ENCODE measurements around the gene COQ8B. TPM values are rescaled to one million over a fixed set of nuclear protein-coding genes. Genes with fewer than 3 reads are reported as not detected.

The COQ8B gene
- total RNA-seq, 1 experiment from 2014 or later, result 57.7 TPM

DNA sequence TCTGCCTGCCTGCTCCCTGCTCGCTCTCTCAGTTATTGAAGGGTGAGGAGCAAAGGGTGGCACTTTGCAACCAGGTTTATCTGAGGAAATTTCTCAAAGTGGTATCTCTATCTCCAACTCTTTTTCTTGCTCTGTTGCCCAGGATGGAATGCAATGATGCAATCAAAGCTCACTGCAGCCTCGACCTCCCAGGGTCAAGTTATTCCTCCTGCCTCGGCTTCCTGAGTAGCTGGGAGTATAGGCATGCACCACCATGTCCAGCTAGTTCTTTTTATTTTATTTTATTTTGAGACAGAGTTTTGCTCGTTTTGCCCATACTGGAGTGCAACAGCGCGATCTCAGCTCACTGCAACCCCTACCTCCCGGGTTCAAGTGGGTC, 28.7 kb upstream of the COQ8B start:
- Histone ChIP-seq H3K9me2 (ENCODE audit: insufficient read depth) (no peaks in the 10 kb centered on the region), H3K36me3 (ENCODE audit: low read depth) (no peaks in the 10 kb centered on the region), H3K27me3 (ENCODE audit: insufficient read depth, low read depth) (no peaks in the 10 kb centered on the region), H3K4me3 (no peak overlapping the region), H3K27ac (no peak overlapping the region), H4K20me1 (ENCODE audit: insufficient read depth) (no peaks in the 10 kb centered on the region; the same call in 1 of the 2 replicates), H2AFZ (no peak overlapping the region), H3K9me3 (ENCODE audit: insufficient read depth, low read depth) (no peaks in the 10 kb centered on the region), H3K4me1 (replicated peaks; ENCODE audit: insufficient read depth) (peaks cover 22% of the 10 kb centered on the region), H3F3A (ENCODE audit: insufficient read depth, low read depth) (peaks cover 20% of the 10 kb centered on the region), H3K79me2 (ENCODE audit: low read depth) (peaks cover 16% of the 10 kb centered on the region), H3K4me2 (no peak overlapping the region)
- CTCF ChIA-PET, result no interaction called here
- intact Hi-C loops (cut with micrococcal nuclease; ENCODE audit: unreplicated experiment), result no loop called here
- no peak for DNase-seq
- BruUV-seq (replicated peaks), result no TSS peak
- TF ChIP-seq EZH2 (IDR thresholded peaks at IDR 0.05; ENCODE audit: low read depth), result no peak
- TF ChIP-seq, protein P1, sequence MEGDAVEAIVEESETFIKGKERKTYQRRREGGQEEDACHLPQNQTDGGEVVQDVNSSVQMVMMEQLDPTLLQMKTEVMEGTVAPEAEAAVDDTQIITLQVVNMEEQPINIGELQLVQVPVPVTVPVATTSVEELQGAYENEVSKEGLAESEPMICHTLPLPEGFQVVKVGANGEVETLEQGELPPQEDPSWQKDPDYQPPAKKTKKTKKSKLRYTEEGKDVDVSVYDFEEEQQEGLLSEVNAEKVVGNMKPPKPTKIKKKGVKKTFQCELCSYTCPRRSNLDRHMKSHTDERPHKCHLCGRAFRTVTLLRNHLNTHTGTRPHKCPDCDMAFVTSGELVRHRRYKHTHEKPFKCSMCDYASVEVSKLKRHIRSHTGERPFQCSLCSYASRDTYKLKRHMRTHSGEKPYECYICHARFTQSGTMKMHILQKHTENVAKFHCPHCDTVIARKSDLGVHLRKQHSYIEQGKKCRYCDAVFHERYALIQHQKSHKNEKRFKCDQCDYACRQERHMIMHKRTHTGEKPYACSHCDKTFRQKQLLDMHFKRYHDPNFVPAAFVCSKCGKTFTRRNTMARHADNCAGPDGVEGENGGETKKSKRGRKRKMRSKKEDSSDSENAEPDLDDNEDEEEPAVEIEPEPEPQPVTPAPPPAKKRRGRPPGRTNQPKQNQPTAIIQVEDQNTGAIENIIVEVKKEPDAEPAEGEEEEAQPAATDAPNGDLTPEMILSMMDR (conservative IDR thresholded peaks at IDR 0.05), result no peak
- POLR2A ChIA-PET (ENCODE audit: unreplicated experiment), result interaction anchor here (0.6 kb wide), 3 partner anchors 26 to 696 kb away, joined by 3 to 11 read pairs (median 4); no protein-coding TSS in a partner anchor

GRCh38 chr19:40744554-40745401, 28.1 kb upstream of the COQ8B start:
- CTCF ChIA-PET, result no interaction called here
- intact Hi-C loops (cut with micrococcal nuclease; ENCODE audit: unreplicated experiment), result no loop called here
- no TSS peak for BruUV-seq (replicated peaks)

DNA sequence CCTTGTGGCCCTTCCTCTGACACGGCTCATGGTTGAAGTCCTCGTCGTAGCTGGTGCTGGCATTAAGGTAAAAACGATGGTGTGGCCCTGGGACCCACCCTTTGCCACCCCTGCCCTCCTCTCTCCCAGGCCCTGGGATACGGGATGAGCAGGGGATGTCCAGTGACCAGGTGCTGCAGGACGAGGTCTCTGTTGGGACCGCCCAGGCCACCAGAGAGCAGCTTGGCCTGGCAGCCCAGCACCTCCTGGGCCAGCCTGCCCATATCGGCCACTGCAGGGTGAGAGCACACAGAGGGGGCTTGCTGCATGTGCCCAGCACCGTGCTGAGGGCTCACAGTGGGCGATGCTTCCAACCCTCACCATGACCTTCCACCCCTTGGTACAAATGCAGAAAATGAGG, 27.2 kb upstream of the COQ8B start:
- peaks cover under 1% of the 10 kb centered on the region; the same call in 1 of the 2 replicates for H3K36me3 ChIP-seq (ENCODE audit: low read depth)
- TF ChIP-seq, protein P1 (conservative IDR thresholded peaks at IDR 0.05), result no peak
- no peak for TF ChIP-seq EZH2 (IDR thresholded peaks at IDR 0.05; ENCODE audit: low read depth)
- H3K4me2 ChIP-seq, result no peak overlapping the region
- H3K27ac ChIP-seq, result no peak overlapping the region
- H3K9me3 ChIP-seq (ENCODE audit: insufficient read depth, low read depth), result no peaks in the 10 kb centered on the region
- DNase-seq, result no peak
- CTCF ChIA-PET, result no interaction called here
- POLR2A ChIA-PET (ENCODE audit: unreplicated experiment), result interaction anchor here (0.6 kb wide), 1 partner anchor 53 kb away, joined by 3 read pairs; the partner anchor contains the start of gene NUMBL
- H3F3A ChIP-seq (ENCODE audit: insufficient read depth, low read depth), result peaks cover 28% of the 10 kb centered on the region
- H4K20me1 ChIP-seq (ENCODE audit: insufficient read depth), result no peaks in the 10 kb centered on the region; the same call in 1 of the 2 replicates
- H3K27me3 ChIP-seq (ENCODE audit: insufficient read depth, low read depth), result no peaks in the 10 kb centered on the region
- peaks cover 4% of the 10 kb centered on the region for H3K79me2 ChIP-seq (ENCODE audit: low read depth)
- H3K4me3 ChIP-seq, result no peak overlapping the region
- H2AFZ ChIP-seq, result no peak overlapping the region
- intact Hi-C loops (cut with micrococcal nuclease; ENCODE audit: unreplicated experiment), result no loop called here
- no peaks in the 10 kb centered on the region for H3K9me2 ChIP-seq (ENCODE audit: insufficient read depth)
- no TSS peak for BruUV-seq (replicated peaks)
- H3K4me1 ChIP-seq (replicated peaks; ENCODE audit: insufficient read depth), result peaks cover 13% of the 10 kb centered on the region

More at GRCh38 chr19:40744554-40745401, 28.1 kb upstream of the COQ8B start:
- Histone ChIP-seq H3K27me3 (ENCODE audit: insufficient read depth, low read depth) (no peaks in the 10 kb centered on the region), H3K27ac (no peak overlapping the region), H3K4me1 (replicated peaks; ENCODE audit: insufficient read depth) (peaks cover 22% of the 10 kb centered on the region), H2AFZ (no peak overlapping the region), H3K36me3 (ENCODE audit: low read depth) (no peaks in the 10 kb centered on the region), H3K9me2 (ENCODE audit: insufficient read depth) (no peaks in the 10 kb centered on the region), H4K20me1 (ENCODE audit: insufficient read depth) (no peaks in the 10 kb centered on the region; the same call in 1 of the 2 replicates), H3K9me3 (ENCODE audit: insufficient read depth, low read depth) (no peaks in the 10 kb centered on the region), H3F3A (ENCODE audit: insufficient read depth, low read depth) (peaks cover 24% of the 10 kb centered on the region), H3K4me3 (no peak overlapping the region), H3K4me2 (no peak overlapping the region), H3K79me2 (ENCODE audit: low read depth) (peaks cover 11% of the 10 kb centered on the region)
- DNase-seq, result no peak
- TF ChIP-seq, protein P1 (conservative IDR thresholded peaks at IDR 0.05), result no peak
- no peak for TF ChIP-seq EZH2 (IDR thresholded peaks at IDR 0.05; ENCODE audit: low read depth)
- POLR2A ChIA-PET (ENCODE audit: unreplicated experiment), result interaction anchor here (0.6 kb wide), 3 partner anchors 26 to 697 kb away, joined by 3 to 4 read pairs (median 3); partner anchors contain the start of gene NUMBL
